B cell (primary cell): ENCODE results near the gene MAPK14. TPM values are rescaled to one million over a fixed set of nuclear protein-coding genes. Genes with fewer than 3 reads are reported as not detected.

ENCODE experiments used
- ATAC-seq: fragments of 200-7000 bp; cut with Tn5 transposase; one replicate; pipeline ENCODE4 v1.10.0; 2021; ENCODE audit warnings: low read depth, mild to moderate bottlenecking, moderate number of reproducible peaks, moderate library complexity
- CTCF ChIA-PET: fragments of 350-600 bp; sonication (Branson Sonifier 250); formaldehyde crosslinking; loops from one replicate; lab custom pipeline; 2021; ENCODE audit warnings: antibody characterized with exemption, inconsistent platforms; lab: Charles Lee
- POLR2A ChIA-PET: fragments of 350-600 bp; sonication (Branson Sonifier 250); formaldehyde crosslinking; loops from one replicate; lab custom pipeline; 2021; ENCODE audit warnings: antibody characterized with exemption; lab: Charles Lee
- DNase-seq: peaks from one replicate; pipeline ENCODE4 v3.0.0; 2013
- H2AFZ ChIP-seq: 2 replicates; pipeline ENCODE4 v1.6.1; 2012; ENCODE audit warnings: mild to moderate bottlenecking, low read depth, low read length; ENCODE audit not compliant: insufficient read depth, poor library complexity, severe bottlenecking
- H3K27ac ChIP-seq, 2 donors: 1 replicate in 1 of 2; 2 replicates in 1 of 2; pipeline ENCODE4 v1.5.1; 2012 to 2013; ENCODE audit warnings: low read length in 2 of 2, mild to moderate bottlenecking in 2 of 2, moderate library complexity in 1 of 2
- H3K27me3 ChIP-seq, 4 experiments: fragments of 200-600 bp in 1 of 4; sonication (generic) in 1 of 4; replicated peaks in 1 of 4; 1 replicate in 2 of 4; 2 replicates in 2 of 4; pipeline versions ENCODE4 v1.6.1 to v1.7.0; 2013 to 2016; ENCODE audit warnings: low read length in 3 of 4, mild to moderate bottlenecking in 2 of 4, mixed read lengths in 1 of 4, moderate library complexity in 1 of 4; ENCODE audit not compliant: insufficient read depth in 4 of 4, control insufficient read depth in 3 of 4; ENCODE audit errors: control extremely low read depth in 1 of 4
- H3K36me3 ChIP-seq, 2 experiments: replicated peaks in 1 of 2; 1 replicate in 1 of 2; 2 replicates in 1 of 2; pipeline versions ENCODE4 v1.6.1 to v1.7.1; 2013; ENCODE audit warnings: low read length in 1 of 2; ENCODE audit not compliant: insufficient read depth in 2 of 2, control insufficient read depth in 1 of 2; ENCODE audit errors: control extremely low read depth in 1 of 2, extremely low read depth in 1 of 2
- H3K4me1 ChIP-seq, 2 donors: fragments of 200-600 bp in 1 of 2; sonication (generic) in 1 of 2; 1 replicate in 1 of 2; 2 replicates in 1 of 2; pipeline versions ENCODE4 v1.5.1 to v1.6.1; 2013 to 2017; ENCODE audit warnings: low read length in 2 of 2; ENCODE audit not compliant: control insufficient read depth in 2 of 2, insufficient read depth in 2 of 2
- H3K4me2 ChIP-seq: replicated peaks from 2 replicates; pipeline ENCODE3; 2012; ENCODE audit warnings: mild to moderate bottlenecking, low read depth, low read length; ENCODE audit not compliant: poor library complexity, severe bottlenecking
- H3K4me3 ChIP-seq, 5 experiments: fragments of 200-600 bp in 1 of 5; sonication (generic) in 1 of 5; 1 replicate in 3 of 5; 2 replicates in 2 of 5; pipeline versions ENCODE4 v1.5.1 to v1.7.0; 2011 to 2016; ENCODE audit warnings: low read length in 4 of 5, mild to moderate bottlenecking in 4 of 5, low read depth in 2 of 5, control low read depth in 1 of 5, moderate library complexity in 1 of 5; ENCODE audit not compliant: insufficient read depth in 1 of 5; ENCODE audit errors: control extremely low read depth in 1 of 5, extremely low read depth in 1 of 5
- H3K79me2 ChIP-seq: fragments of 200-600 bp; sonication (generic); one replicate; pipeline ENCODE4 v1.6.0; 2016; ENCODE audit warnings: low read length; ENCODE audit not compliant: control insufficient read depth, insufficient read depth
- H3K9ac ChIP-seq: fragments of 200-600 bp; sonication (generic); 2 replicates; pipeline ENCODE4 v1.6.1; 2017; ENCODE audit warnings: mild to moderate bottlenecking, low read length, moderate library complexity
- H3K9me3 ChIP-seq, 3 donors: one replicate each; pipeline versions ENCODE4 v1.6.1 to v1.7.1; 2013; ENCODE audit warnings: low read length in 2 of 3; ENCODE audit not compliant: control insufficient read depth in 2 of 3, insufficient read depth in 1 of 3; ENCODE audit errors: control extremely low read depth in 1 of 3
- H4K20me1 ChIP-seq: 2 replicates; pipeline ENCODE4 v1.6.0; 2012; ENCODE audit warnings: mild to moderate bottlenecking, low read length; ENCODE audit not compliant: insufficient read depth, control insufficient read depth, poor library complexity, severe bottlenecking
- H3K27ac Mint-ChIP-seq: one replicate; pipeline ENCODE4 v1.8.0; 2021; ENCODE audit warnings: mixed read lengths
- H3K27me3 Mint-ChIP-seq: one replicate; pipeline ENCODE4 v1.8.0; 2021; ENCODE audit warnings: mixed read lengths
- H3K4me1 Mint-ChIP-seq: one replicate; pipeline ENCODE4 v1.8.0; 2021; ENCODE audit warnings: mixed read lengths
- H3K4me3 Mint-ChIP-seq: one replicate; pipeline ENCODE4 v1.8.0; 2021; ENCODE audit warnings: mixed read lengths
- H3K9me3 Mint-ChIP-seq: one replicate; pipeline ENCODE4 v1.8.0; 2022; ENCODE audit warnings: mixed read lengths; ENCODE audit not compliant: insufficient read depth
- CTCF ChIP-seq: fragments of 200-600 bp; IDR thresholded peaks from one replicate; pipeline ENCODE4 v1.8.0; 2022; ENCODE audit warnings: antibody characterized with exemption, mild to moderate bottlenecking
- EZH2 ChIP-seq: IDR thresholded peaks from 2 replicates; pipeline ENCODE4 v1.6.1; 2012; ENCODE audit warnings: borderline replicate concordance, low read depth, mild to moderate bottlenecking, moderate library complexity, low read length; ENCODE audit not compliant: insufficient read depth, poor library complexity, severe bottlenecking
- WGBS: methylation state at CpG from one replicate; pipeline ENCODE4 v1.1.5; 2013; ENCODE audit warnings: missing lambda C conversion rate; ENCODE audit not compliant: insufficient coverage; 5-methylcytosine and 5-hydroxymethylcytosine counted together
- intact Hi-C: fragments of 100-400 bp; cut with micrococcal nuclease; formaldehyde crosslinking; loops from one replicate; pipeline ENCODE4 v1.10.0; 2022
- polyA plus RNA-seq: library from polyadenylated mRNA; depleted of rRNA; stranded (reverse); fragments of >200 nt; gene quantifications from 2 replicates; pipeline ENCODE4 v1.2.3, GENCODE V29; 2012
- total RNA-seq, 2 donors: library from RNA; stranded (reverse); fragments of 120-200 nt in 1 of 2; gene quantifications; 1 replicate in 1 of 2; 2 replicates in 1 of 2; pipeline versions ENCODE4 v1.2.3 to v1.2.4, GENCODE V29; 2013 to 2022

Gene MAPK14
- total and polyA plus RNA-seq, 2 donors (not counting 1 experiment from before 2014, with no cell fraction given), result 19.5 to 50.4 TPM

- no peaks in the 10 kb centered on the region for H4K20me1 ChIP-seq
- H3K27me3 Mint-ChIP-seq, result no peaks in the 10 kb centered on the region
- peaks cover 0 to 54% of the 10 kb centered on the region in 2 experiments for H3K36me3 ChIP-seq
- H3K4me3 Mint-ChIP-seq, result no peak overlapping the region
- DNase-seq (peak; percentile 48), ATAC-seq (peak; percentile 50)
- H3K9me3 ChIP-seq, result no peaks in the 10 kb centered on the region
- ChIA-PET POLR2A (interaction anchor here (0.6 kb wide), 1 partner anchor 12 kb away, joined by 3 read pairs; no protein-coding TSS in a partner anchor), CTCF (interaction anchor here (0.6 to 1.5 kb wide), 6 partner anchors 9 to 913 kb away, joined by 3 to 6 read pairs (median 4); no protein-coding TSS in a partner anchor)
- peak overlapping the region; percentile 89 for H3K27ac Mint-ChIP-seq
- no peaks in the 10 kb centered on the region for H3K27me3 ChIP-seq
- peaks cover 49% of the 10 kb centered on the region for H3K4me1 Mint-ChIP-seq
- H2AFZ ChIP-seq, result no peak overlapping the region
- H3K79me2 ChIP-seq, result peaks cover 5% of the 10 kb centered on the region
- TF ChIP-seq EZH2, result no peak
- TF ChIP-seq CTCF, result no peak
- H3K4me3 ChIP-seq, result no peak overlapping the region
- WGBS, result 0% methylated on average over 1 of the region's 2 CpGs
- no peak overlapping the region for H3K27ac ChIP-seq
- H3K4me2 ChIP-seq, result peak overlapping the region; percentile 30
- intact Hi-C loops, result no loop called here
- no peak overlapping the region for H3K9ac ChIP-seq
- H3K9me3 Mint-ChIP-seq, result no peaks in the 10 kb centered on the region
- H3K4me1 ChIP-seq, result peaks cover 26 to 34% of the 10 kb centered on the region in 2 donors
These were observed 108.4 kb downstream of the MAPK14 start for GRCh38 chr6:36136034-36136433.

- Histone ChIP-seq H3K9ac (no peak overlapping the region), H3K36me3 (peaks cover 0 to 54% of the 10 kb centered on the region in 2 experiments), H3K27ac (no peak overlapping the region), H3K79me2 (no peaks in the 10 kb centered on the region), H3K27me3 (no peaks in the 10 kb centered on the region), H3K4me2 (peak overlapping the region; percentile 30), H2AFZ (no peak overlapping the region), H4K20me1 (no peaks in the 10 kb centered on the region), H3K4me3 (no peak overlapping the region), H3K4me1 (peaks cover 21 to 29% of the 10 kb centered on the region in 2 donors), H3K9me3 (no peaks in the 10 kb centered on the region)
- no peak for DNase-seq
- CTCF ChIA-PET, result interaction anchor here (1.2 to 1.5 kb wide), 4 partner anchors 9 to 40 kb away, joined by 3 to 6 read pairs (median 4); no protein-coding TSS in a partner anchor
- H3K9me3 Mint-ChIP-seq, result no peaks in the 10 kb centered on the region
- H3K4me3 Mint-ChIP-seq, result no peak overlapping the region
- TF ChIP-seq CTCF (no peak), EZH2 (no peak)
- POLR2A ChIA-PET, result no interaction called here
- intact Hi-C loops, result no loop called here
- no peaks in the 10 kb centered on the region for H3K27me3 Mint-ChIP-seq
- H3K27ac Mint-ChIP-seq, result peak overlapping the region; percentile 20
- ATAC-seq, result no peak
- WGBS, result 96% methylated on average over 9 of the region's 12 CpGs
- peaks cover 45% of the 10 kb centered on the region for H3K4me1 Mint-ChIP-seq
These were observed 108.9 kb downstream of the MAPK14 start for GRCh38 chr6:36136551-36136950.
